ENCODE results near the gene WDFY4.

WDFY4 gene

GRCh38 chr10:48722153-48723145 is 37.8 kb downstream of the WDFY4 start:
- no peak for DNase-seq

GRCh38 chr10:48724127-48724526 is 39.5 kb downstream of the WDFY4 start:
- no peak for DNase-seq

GRCh38 chr10:48725708-48726107 is 41.0 kb downstream of the WDFY4 start:
- DNase-seq, result no peak

- no peak for DNase-seq
Observed at GRCh38 chr10:48727866-48728265, 43.2 kb downstream of the WDFY4 start.

- no peak for DNase-seq
Observed at GRCh38 chr10:48729222-48729621, 44.5 kb downstream of the WDFY4 start.

GRCh38 chr10:48729941-48730457 is 45.3 kb downstream of the WDFY4 start:
- DNase-seq, result no peak

- no peak for DNase-seq
Observed at GRCh38 chr10:48731141-48731540, 46.5 kb downstream of the WDFY4 start.

GRCh38 chr10:48731654-48732053 is 47.0 kb downstream of the WDFY4 start:
- DNase-seq, result no peak

- no peak for DNase-seq
Observed at GRCh38 chr10:48733329-48733728, 48.7 kb downstream of the WDFY4 start.

GRCh38 chr10:48735836-48736390 is 51.2 kb downstream of the WDFY4 start:
- DNase-seq, result no peak

- no peak for DNase-seq
Observed at GRCh38 chr10:48736596-48736995, 51.9 kb downstream of the WDFY4 start.

GRCh38 chr10:48737886-48738285 is 53.2 kb downstream of the WDFY4 start:
- DNase-seq, result no peak

- DNase-seq, result no peak
Observed at GRCh38 chr10:48739170-48739569, 54.5 kb downstream of the WDFY4 start.

GRCh38 chr10:48740015-48740707 is 55.5 kb downstream of the WDFY4 start:
- DNase-seq, result no peak

- no peak for DNase-seq
Observed at GRCh38 chr10:48740988-48741387, 56.3 kb downstream of the WDFY4 start.

- no peak for DNase-seq
Observed at GRCh38 chr10:48742891-48743860, 58.5 kb downstream of the WDFY4 start.

GRCh38 chr10:48744587-48744986 is 59.9 kb downstream of the WDFY4 start:
- no peak for DNase-seq

- DNase-seq, result no peak
Observed at GRCh38 chr10:48745662-48746245, 61.1 kb downstream of the WDFY4 start.

- no peak for DNase-seq
Observed at GRCh38 chr10:48748573-48748972, 63.9 kb downstream of the WDFY4 start.

- no peak for DNase-seq
Observed at GRCh38 chr10:48749254-48749787, 64.6 kb downstream of the WDFY4 start.

- no peak for DNase-seq
Observed at GRCh38 chr10:48750019-48750418, 65.3 kb downstream of the WDFY4 start.

GRCh38 chr10:48750991-48751390 is 66.3 kb downstream of the WDFY4 start:
- DNase-seq, result no peak
